Measurements from ENCODE around the gene HPGDS.

- no peak for TF ChIP-seq POLR2AphosphoS5 (IDR thresholded peaks at IDR 0.05; ENCODE audit: low read length)
- TF ChIP-seq CTCF (IDR thresholded peaks at IDR 0.05 in 2 of 3, conservative IDR thresholded peaks at IDR 0.05 in 1 of 3; ENCODE audit: control insufficient read depth in 2 of 3, extremely low read depth in 1 of 3, insufficient read depth in 1 of 3, low read depth in 3 of 3, low read length in 3 of 3) = no peak
- TF ChIP-seq TCF3 (IDR thresholded peaks at IDR 0.05; ENCODE audit: borderline replicate concordance, insufficient read depth, low read depth, low read length) = no peak
- no peak for TF ChIP-seq STAT1 (conservative IDR thresholded peaks at IDR 0.05)
Measured at GRCh38 chr4:94298725-94299252, 43.8 kb downstream of the HPGDS start.
